GM19193 (cell line): Measurements from ENCODE around the gene KRTAP3-2.

ENCODE experiments used
- POLR2A ChIP-seq: IDR thresholded peaks from 4 replicates; pipeline ENCODE4 v1.6.1; 2011; ENCODE audit not compliant: insufficient read depth, insufficient read length; ENCODE audit errors: extremely low read depth

The KRTAP3-2 gene

GRCh38 chr17:40993084-40993483 is 6.6 kb downstream of the KRTAP3-2 start:
- TF ChIP-seq POLR2A = no peak

- TF ChIP-seq POLR2A = no peak
Observed at GRCh38 chr17:40992666-40993065, 7.0 kb downstream of the KRTAP3-2 start.

- no peak for TF ChIP-seq POLR2A
Observed at GRCh38 chr17:40986920-40987319, 12.8 kb downstream of the KRTAP3-2 start.

GRCh38 chr17:40984226-40984625 is 15.5 kb downstream of the KRTAP3-2 start, which contains the start of gene KRT40:
TSS of gene KRT40 (minus strand) at chr17:40984326. CDS start at chr17:40984273, 53 bp downstream.
- no peak for TF ChIP-seq POLR2A

- no peak for TF ChIP-seq POLR2A
Observed at GRCh38 chr17:40981115-40981514, 18.6 kb downstream of the KRTAP3-2 start.

- no peak for TF ChIP-seq POLR2A
Observed at GRCh38 chr17:40980596-40980995, 19.1 kb downstream of the KRTAP3-2 start.

GRCh38 chr17:40980117-40980516 is 19.6 kb downstream of the KRTAP3-2 start:
- TF ChIP-seq POLR2A = no peak

- no peak for TF ChIP-seq POLR2A
Observed at GRCh38 chr17:40978575-40979151, 21.0 kb downstream of the KRTAP3-2 start.

- TF ChIP-seq POLR2A = no peak
Observed at GRCh38 chr17:40975516-40975915, 24.2 kb downstream of the KRTAP3-2 start.

GRCh38 chr17:40974366-40974765 is 25.3 kb downstream of the KRTAP3-2 start:
- no peak for TF ChIP-seq POLR2A

GRCh38 chr17:40967582-40967981 is 32.1 kb downstream of the KRTAP3-2 start:
- TF ChIP-seq POLR2A = no peak

GRCh38 chr17:40966848-40967247 is 32.9 kb downstream of the KRTAP3-2 start, which contains the start of gene KRT39:
TSS of gene KRT39 (minus strand) at chr17:40966948. CDS start at chr17:40966856, 92 bp downstream.
- no peak for TF ChIP-seq POLR2A

- TF ChIP-seq POLR2A = no peak
Observed at GRCh38 chr17:40963838-40964237, 35.9 kb downstream of the KRTAP3-2 start.

GRCh38 chr17:40962059-40962561 is 37.6 kb downstream of the KRTAP3-2 start:
- no peak for TF ChIP-seq POLR2A

GRCh38 chr17:40961591-40961990 is 38.1 kb downstream of the KRTAP3-2 start:
- TF ChIP-seq POLR2A = no peak

- TF ChIP-seq POLR2A = no peak
Observed at GRCh38 chr17:40960144-40960543, 39.6 kb downstream of the KRTAP3-2 start.
